Neuronal stem cell (in vitro differentiated cells): ENCODE results near the gene TSSK6.
"Not testable (repeated sequence)": the region's sequence is repeated elsewhere in the genome, so short reads cannot be mapped to it uniquely, and the experiment has no call there.

Source experiments
- DNase-seq: peaks from one replicate; pipeline ENCODE4 v3.0.0-alpha.2; 2013; ENCODE audit warnings: low spot score
- H2AFZ ChIP-seq: one replicate; pipeline ENCODE4 v1.6.1; 2013; ENCODE audit warnings: mild to moderate bottlenecking, low read length, inconsistent platforms
- H2AK5ac ChIP-seq: 2 replicates; pipeline ENCODE4 v1.6.1; 2013; ENCODE audit warnings: low read depth, mild to moderate bottlenecking, inconsistent platforms, low read length, moderate library complexity, mixed read lengths
- H2BK120ac ChIP-seq: 2 replicates; pipeline ENCODE4 v1.6.1; 2013; ENCODE audit warnings: low read depth, mild to moderate bottlenecking, inconsistent platforms, low read length, moderate library complexity, mixed read lengths
- H2BK12ac ChIP-seq: one replicate; pipeline ENCODE4 v1.6.1; 2013; ENCODE audit warnings: low read length, inconsistent platforms
- H2BK15ac ChIP-seq: 2 replicates; pipeline ENCODE4 v1.6.1; 2013; ENCODE audit warnings: mild to moderate bottlenecking, low read length, inconsistent platforms, mixed read lengths
- H2BK5ac ChIP-seq: one replicate; pipeline ENCODE4 v1.6.1; 2013; ENCODE audit warnings: inconsistent platforms, mild to moderate bottlenecking, low read length, moderate library complexity
- H3K14ac ChIP-seq: one replicate; pipeline ENCODE4 v1.6.1; 2013; ENCODE audit warnings: low read length, inconsistent platforms
- H3K18ac ChIP-seq: 2 replicates; pipeline ENCODE4 v1.6.1; 2013; ENCODE audit warnings: low read length, inconsistent platforms
- H3K23ac ChIP-seq: 2 replicates; pipeline ENCODE4 v1.6.1; 2013; ENCODE audit warnings: low read depth, mild to moderate bottlenecking, mixed read lengths, low read length, inconsistent platforms; ENCODE audit not compliant: poor library complexity
- H3K27ac ChIP-seq: replicated peaks from 3 replicates; pipeline ENCODE4 v1.5.1; 2013; ENCODE audit warnings: low read length, inconsistent platforms
- H3K27me3 ChIP-seq, 3 experiments: 2 replicates each; pipeline ENCODE4 v1.6.1; 2013; ENCODE audit warnings: low read length in 3 of 3, mild to moderate bottlenecking in 2 of 3, inconsistent platforms in 1 of 3, low read depth in 1 of 3, mixed read lengths in 1 of 3, moderate library complexity in 1 of 3; ENCODE audit not compliant: control insufficient read depth in 3 of 3, insufficient read depth in 3 of 3
- H3K36me3 ChIP-seq, 2 donors: replicated peaks in 1 of 2; 2 replicates each; pipeline ENCODE4 v1.6.1; 2013; ENCODE audit warnings: low read length in 2 of 2; ENCODE audit not compliant: control insufficient read depth in 2 of 2, insufficient read depth in 2 of 2
- H3K4ac ChIP-seq: 2 replicates; pipeline ENCODE4 v1.6.1; 2013; ENCODE audit warnings: inconsistent platforms, mild to moderate bottlenecking, low read length, moderate library complexity
- H3K4me1 ChIP-seq, 2 donors: 1 replicate in 1 of 2; 2 replicates in 1 of 2; pipeline ENCODE4 v1.6.1; 2013; ENCODE audit warnings: low read length in 2 of 2, low read depth in 1 of 2; ENCODE audit not compliant: control insufficient read depth in 2 of 2, insufficient read depth in 1 of 2
- H3K4me2 ChIP-seq: one replicate; pipeline ENCODE4 v1.6.1; 2013; ENCODE audit warnings: mild to moderate bottlenecking, low read length, inconsistent platforms; ENCODE audit not compliant: insufficient read depth, poor library complexity, severe bottlenecking
- H3K4me3 ChIP-seq, 2 donors: 2 replicates each; pipeline ENCODE4 v1.5.1; 2013; ENCODE audit warnings: low read length in 2 of 2, mild to moderate bottlenecking in 2 of 2, inconsistent platforms in 1 of 2, moderate library complexity in 1 of 2
- H3K79me1 ChIP-seq: one replicate; pipeline ENCODE4 v1.6.1; 2013; ENCODE audit warnings: low read depth, mild to moderate bottlenecking, inconsistent platforms, low read length, moderate library complexity
- H3K9ac ChIP-seq: one replicate; pipeline ENCODE4 v1.6.1; 2013; ENCODE audit warnings: mild to moderate bottlenecking, low read depth, low read length, inconsistent platforms; ENCODE audit not compliant: poor library complexity
- H3K9me3 ChIP-seq, 2 donors: replicated peaks in 1 of 2; 2 replicates each; pipeline versions ENCODE3 to v1.6.1; 2013; ENCODE audit warnings: low read length in 2 of 2, mild to moderate bottlenecking in 2 of 2, inconsistent platforms in 1 of 2, low read depth in 1 of 2, mixed read lengths in 1 of 2, moderate library complexity in 1 of 2; ENCODE audit not compliant: control insufficient read depth in 2 of 2, insufficient read depth in 1 of 2
- H4K8ac ChIP-seq: one replicate; pipeline ENCODE4 v1.6.1; 2013; ENCODE audit warnings: low read depth, mild to moderate bottlenecking, inconsistent platforms, low read length, moderate library complexity
- H4K91ac ChIP-seq: one replicate; pipeline ENCODE4 v1.6.1; 2013; ENCODE audit warnings: low read length, low read depth, mild to moderate bottlenecking, inconsistent platforms; ENCODE audit not compliant: poor library complexity
- WGBS, 2 donors: extraction: QIAGEN DNeasy Blood & Tissue Kit; methylation state at CpG; one replicate each; pipeline ENCODE4 v1.1.7; 2013; ENCODE audit warnings: missing lambda C conversion rate in 2 of 2, mixed read lengths in 1 of 2; ENCODE audit not compliant: insufficient read length in 2 of 2, insufficient replicate concordance in 1 of 2; ENCODE audit errors: extremely low coverage in 2 of 2; 5-methylcytosine and 5-hydroxymethylcytosine counted together

TSSK6 gene

GRCh38 chr19:19475849-19476828 is 39.2 kb downstream of the TSSK6 start:
- Histone ChIP-seq H2BK12ac (no peak overlapping the region), H4K8ac (no peak overlapping the region), H2BK15ac (no peak overlapping the region), H3K4me3 (no peak overlapping the region), H3K4me1 (peaks cover 0 to 4% of the 10 kb centered on the region in 2 donors), H3K23ac (no peak overlapping the region), H3K36me3 (peaks cover 16 to 87% of the 10 kb centered on the region in 2 donors), H4K91ac (no peak overlapping the region), H3K9me3 (no peaks in the 10 kb centered on the region), H2AK5ac (no peak overlapping the region), H2AFZ (no peak overlapping the region), H3K27ac (no peak overlapping the region), H3K4ac (no peak overlapping the region), H2BK120ac (no peak overlapping the region), H3K9ac (no peak overlapping the region), H3K18ac (no peak overlapping the region), H2BK5ac (no peak overlapping the region), H3K4me2 (no peak overlapping the region), H3K79me1 (peaks cover 12% of the 10 kb centered on the region), H3K27me3 (no peaks in the 10 kb centered on the region), H3K14ac (no peak overlapping the region)
- no CpG with 5 or more reads among the region's 19 CpGs for WGBS, 2 donors
- DNase-seq: no peak

- Histone ChIP-seq H3K79me1 (peaks cover 6% of the 10 kb centered on the region), H3K9me3 (peaks cover 0 to 4% of the 10 kb centered on the region in 2 donors), H3K36me3 (peaks cover 11 to 85% of the 10 kb centered on the region in 2 donors), H3K4me1 (peaks cover 0 to 4% of the 10 kb centered on the region in 2 donors), H3K9ac (no peak overlapping the region), H3K18ac (no peak overlapping the region), H2AFZ (no peak overlapping the region), H3K27ac (no peak overlapping the region), H3K27me3 (no peaks in the 10 kb centered on the region), H3K4ac (no peak overlapping the region), H2BK120ac (no peak overlapping the region), H2BK15ac (no peak overlapping the region), H2BK12ac (no peak overlapping the region), H3K14ac (peak overlapping the region; percentile 25), H4K91ac (no peak overlapping the region), H3K23ac (no peak overlapping the region), H2BK5ac (no peak overlapping the region), H4K8ac (no peak overlapping the region), H3K4me3 (no peak overlapping the region), H3K4me2 (no peak overlapping the region), H2AK5ac (no peak overlapping the region)
- DNase-seq: no peak
- WGBS, 2 donors: no CpG with 5 or more reads among the region's 21 CpGs
Observed at GRCh38 chr19:19475015-19475765, 40.2 kb downstream of the TSSK6 start.

- not testable (repeated sequence) for H4K91ac ChIP-seq, H4K8ac ChIP-seq, H2BK12ac ChIP-seq, H3K9ac ChIP-seq, H3K23ac ChIP-seq, H3K4me1 ChIP-seq, H3K4me3 ChIP-seq, H2BK15ac ChIP-seq, H2AK5ac ChIP-seq, H3K18ac ChIP-seq, H2AFZ ChIP-seq, H3K27ac ChIP-seq, H2BK120ac ChIP-seq, H3K4me2 ChIP-seq, DNase-seq, H3K79me1 ChIP-seq, H2BK5ac ChIP-seq, H3K27me3 ChIP-seq, H3K14ac ChIP-seq, H3K4ac ChIP-seq
- no CpG with 5 or more reads among the region's 5 CpGs for WGBS, 2 donors
- Histone ChIP-seq H3K9me3 (peaks cover 8 to 32% of the 10 kb centered on the region in 2 donors), H3K36me3 (peaks cover 18 to 88% of the 10 kb centered on the region in 2 donors)
Observed at GRCh38 chr19:19472106-19472505, 43.2 kb downstream of the TSSK6 start.

GRCh38 chr19:19471682-19472081 is 43.7 kb downstream of the TSSK6 start:
- Histone ChIP-seq H2BK12ac (no peak overlapping the region), H3K18ac (no peak overlapping the region), H3K27me3 (no peaks in the 10 kb centered on the region), H2BK120ac (no peak overlapping the region), H3K23ac (no peak overlapping the region), H3K4me1 (peaks cover 0 to 4% of the 10 kb centered on the region in 2 donors), H3K4me2 (no peak overlapping the region), H3K9me3 (peaks cover 10 to 36% of the 10 kb centered on the region in 2 donors), H3K27ac (no peak overlapping the region), H3K36me3 (peaks cover 21 to 89% of the 10 kb centered on the region in 2 donors), H3K14ac (no peak overlapping the region), H3K9ac (no peak overlapping the region), H3K79me1 (peaks cover 2% of the 10 kb centered on the region), H4K91ac (no peak overlapping the region), H2AK5ac (no peak overlapping the region), H4K8ac (no peak overlapping the region), H3K4me3 (no peak overlapping the region), H2AFZ (no peak overlapping the region), H2BK15ac (no peak overlapping the region), H3K4ac (no peak overlapping the region), H2BK5ac (no peak overlapping the region)
- no CpG with 5 or more reads among the region's 6 CpGs for WGBS, 2 donors
- no peak for DNase-seq
